IgD-negative memory B cell (primary cell): Measurements from ENCODE around the gene DNAH11. TPM values are rescaled to one million over a fixed set of nuclear protein-coding genes. Genes with fewer than 3 reads are reported as not detected.

Experiments used
- H3K27ac Mint-ChIP-seq, 3 donors: one replicate each; pipeline ENCODE4 v1.8.0; 2020 to 2022; ENCODE audit warnings: mild to moderate bottlenecking in 3 of 3, mixed read lengths in 3 of 3, moderate library complexity in 1 of 3
- H3K27me3 Mint-ChIP-seq: one replicate; pipeline ENCODE4 v1.8.0; 2021; ENCODE audit warnings: mixed read lengths
- H3K36me3 Mint-ChIP-seq: one replicate; pipeline ENCODE4 v1.8.0; 2020; ENCODE audit warnings: mild to moderate bottlenecking, mixed read lengths
- H3K4me1 Mint-ChIP-seq, 3 donors: one replicate each; pipeline ENCODE4 v1.8.0; 2020 to 2022; ENCODE audit warnings: mixed read lengths in 3 of 3, mild to moderate bottlenecking in 1 of 3
- H3K4me3 Mint-ChIP-seq, 4 donors: one replicate each; pipeline ENCODE4 v1.8.0; 2020 to 2022; ENCODE audit warnings: mild to moderate bottlenecking in 4 of 4, mixed read lengths in 4 of 4, moderate library complexity in 3 of 4
- H3K9me3 Mint-ChIP-seq, 3 donors: one replicate each; pipeline ENCODE4 v1.8.0; 2020 to 2021; ENCODE audit warnings: mixed read lengths in 3 of 3, mild to moderate bottlenecking in 1 of 3
- polyA plus RNA-seq: library from polyadenylated mRNA; unstranded; fragments of 300-500 nt; fragmentation: Illumina TruSeq; gene quantifications from one replicate; pipeline ENCODE4 v1.2.3, GENCODE V29; 2021

Gene DNAH11
- polyA plus RNA-seq, 1 donor from 2014 or later: not detected

- H3K27me3 Mint-ChIP-seq: no peaks in the 10 kb centered on the region
- peak overlapping the region in 1 of 3 donors; percentile 64 for H3K27ac Mint-ChIP-seq
- peaks cover 18 to 37% (median 27%) of the 10 kb centered on the region in 3 donors for H3K4me1 Mint-ChIP-seq
- peak overlapping the region in 1 of 4 donors; percentile 10 for H3K4me3 Mint-ChIP-seq
- no peaks in the 10 kb centered on the region for H3K36me3 Mint-ChIP-seq
- H3K9me3 Mint-ChIP-seq: no peaks in the 10 kb centered on the region
Measured at GRCh38 chr7:21948887-21949540, 406.2 kb downstream of the DNAH11 start.

Other genes starting within 250 kb of the DNAH11 start
- 12.6 TPM for gene SP4, start 115.0 kb upstream of the DNAH11 start, polyA plus RNA-seq